Measurements from ENCODE around the gene MYBPC1.
"Not testable (repeated sequence)": the region's sequence is repeated elsewhere in the genome, so short reads cannot be mapped to it uniquely, and the experiment has no call there.

The MYBPC1 gene

DNA sequence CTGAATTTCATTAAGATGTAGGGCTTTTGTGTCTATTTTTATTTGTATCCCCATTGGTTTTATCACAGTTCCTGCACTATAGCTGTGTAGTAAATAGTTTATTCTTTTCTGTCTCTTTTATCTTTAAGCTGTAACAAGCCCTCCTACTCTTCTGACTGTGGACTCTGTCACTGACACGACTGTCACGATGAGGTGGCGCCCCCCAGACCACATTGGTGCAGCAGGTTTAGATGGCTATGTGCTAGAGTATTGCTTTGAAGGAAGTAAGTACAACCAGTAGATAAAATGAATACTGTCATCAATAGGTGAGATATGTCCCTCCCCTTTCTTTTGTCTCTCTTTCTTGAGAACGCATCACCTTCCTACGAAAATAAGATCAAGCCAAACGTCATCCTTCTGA is 68.5 kb downstream of the MYBPC1 start:
- FAIRE-seq, result no peak

DNA sequence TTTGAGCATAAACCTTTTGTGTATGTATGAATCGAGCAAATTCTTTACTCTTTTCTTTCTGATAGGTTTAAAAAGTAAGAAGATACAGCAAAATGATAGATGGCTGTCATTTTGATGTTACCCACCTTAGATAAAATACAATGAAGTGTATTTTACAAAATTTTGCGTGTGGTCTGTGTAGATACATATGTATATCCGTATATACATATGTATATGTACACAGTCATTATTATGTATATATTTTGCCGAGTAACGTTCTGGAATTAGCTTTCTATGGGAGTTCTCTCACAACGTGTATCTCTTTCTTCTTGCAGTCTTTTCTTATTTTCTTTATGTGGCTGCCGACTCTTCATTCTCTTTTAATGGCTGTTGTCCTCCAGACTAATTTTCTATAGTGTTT is 70.2 kb downstream of the MYBPC1 start:
- no peak for FAIRE-seq

GRCh38 chr12:101666052-101666728 is 71.4 kb downstream of the MYBPC1 start:
- no peak for FAIRE-seq

GRCh38 chr12:101667591-101667990 is 72.8 kb downstream of the MYBPC1 start:
- FAIRE-seq, result no peak

DNA sequence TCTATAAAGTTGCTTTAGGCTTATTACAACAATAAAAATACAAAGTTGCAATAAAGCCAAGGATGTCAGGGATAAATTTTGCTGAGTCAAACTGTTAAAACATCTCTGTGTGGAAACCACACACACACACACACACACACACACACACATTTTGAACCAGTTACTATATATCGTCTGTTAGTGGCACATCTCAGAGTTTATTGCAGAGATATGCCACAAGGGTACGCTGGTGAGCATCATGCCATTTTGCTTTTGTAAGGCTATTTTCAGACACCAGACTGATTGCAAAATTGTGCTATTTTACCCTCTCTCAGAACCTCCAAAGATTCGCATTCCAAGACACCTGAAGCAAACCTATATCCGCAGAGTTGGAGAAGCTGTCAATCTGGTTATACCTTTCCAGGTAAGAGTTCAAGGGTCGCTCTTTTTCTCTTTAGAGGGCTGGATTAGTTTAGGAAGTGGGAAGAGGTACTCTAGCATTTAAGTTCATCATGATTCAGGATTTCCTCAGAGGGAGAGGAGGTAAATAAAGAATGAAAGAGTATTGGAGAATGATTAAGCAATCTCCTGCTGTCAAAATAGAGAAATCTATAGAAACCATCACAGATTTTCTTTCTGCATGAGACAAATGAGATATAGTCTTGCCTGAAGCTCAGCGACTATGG is 75.4 kb downstream of the MYBPC1 start:
- no peak for FAIRE-seq

DNA sequence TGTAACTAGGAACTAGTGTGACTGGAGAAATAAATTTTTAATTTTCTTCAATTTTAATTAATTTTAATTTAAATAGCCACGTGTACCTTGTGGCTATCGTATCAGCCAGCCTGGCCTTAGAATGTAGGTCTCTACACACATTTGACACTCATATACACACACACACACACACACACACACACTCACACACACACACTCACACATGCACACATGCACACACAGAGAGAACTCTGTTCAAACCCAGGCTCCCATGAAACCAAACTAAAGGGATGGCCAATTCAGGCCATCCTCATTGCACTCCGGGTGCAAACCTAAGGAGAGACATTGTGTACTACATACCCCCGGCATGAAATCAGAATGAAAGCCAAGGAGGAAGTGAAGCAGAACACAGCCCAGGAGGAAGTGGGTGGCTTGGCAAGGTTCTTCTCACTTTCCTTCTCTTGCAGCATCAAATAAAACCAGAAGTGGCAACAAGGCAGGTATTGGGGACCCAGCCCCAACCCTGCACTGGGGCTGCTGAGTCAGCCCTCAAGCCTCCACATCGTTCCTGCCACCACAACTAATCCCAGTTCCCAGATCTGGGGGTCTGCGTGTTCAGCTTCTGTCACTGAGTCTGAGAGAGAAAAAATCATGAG is 76.5 kb downstream of the MYBPC1 start:
- FAIRE-seq, result no peak

- no peak for FAIRE-seq
Observed at GRCh38 chr12:101671833-101672232, 77.1 kb downstream of the MYBPC1 start.

GRCh38 chr12:101675555-101675954 is 80.8 kb downstream of the MYBPC1 start:
- no peak for FAIRE-seq

GRCh38 chr12:101676497-101676896 is 81.7 kb downstream of the MYBPC1 start:
- FAIRE-seq, result not testable (repeated sequence)

- FAIRE-seq, result no peak
Observed at GRCh38 chr12:101678081-101678480, 83.3 kb downstream of the MYBPC1 start.

DNA sequence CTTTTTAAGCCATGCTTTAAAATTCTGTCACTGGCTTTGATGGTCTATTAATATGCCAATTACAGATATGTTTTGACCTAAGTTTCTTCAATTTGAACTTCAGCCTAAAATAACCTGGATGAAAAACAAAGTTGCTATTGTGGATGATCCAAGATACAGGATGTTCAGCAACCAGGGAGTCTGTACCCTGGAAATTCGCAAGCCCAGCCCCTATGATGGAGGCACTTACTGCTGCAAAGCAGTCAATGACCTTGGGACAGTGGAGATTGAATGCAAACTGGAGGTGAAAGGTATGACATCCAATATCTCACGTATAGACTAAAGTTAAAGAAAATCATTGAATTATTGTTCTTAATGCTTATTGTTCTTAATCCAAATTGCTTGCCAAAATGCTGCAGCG is 85.5 kb downstream of the MYBPC1 start:
- FAIRE-seq, result no peak

GRCh38 chr12:101680647-101681046 is 85.9 kb downstream of the MYBPC1 start:
- FAIRE-seq, result no peak

GRCh38 chr12:101681627-101682026 is 86.9 kb downstream of the MYBPC1 start:
- FAIRE-seq, result not testable (repeated sequence)

GRCh38 chr12:101685092-101685491 is 90.3 kb downstream of the MYBPC1 start:
- no peak for FAIRE-seq

DNA sequence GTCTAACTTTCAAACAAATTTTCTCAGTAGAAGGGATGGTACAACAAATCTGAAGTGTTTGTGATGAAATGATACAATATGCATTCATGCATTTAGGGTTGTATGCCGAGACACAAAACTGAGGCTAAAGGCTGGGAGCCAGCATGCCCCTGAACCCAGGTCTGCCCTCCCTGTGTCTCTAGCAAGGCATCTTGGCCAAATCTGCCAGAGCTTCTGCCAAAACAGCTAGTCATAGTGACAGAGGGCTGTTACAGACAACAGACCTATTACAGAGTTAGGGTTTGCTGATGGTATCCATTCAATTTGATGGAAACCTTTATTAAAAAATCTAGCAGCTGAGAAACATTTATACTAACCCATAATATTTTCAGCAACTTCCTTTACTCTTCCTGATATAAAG is 91.4 kb downstream of the MYBPC1 start:
- no peak for FAIRE-seq

GRCh38 chr12:101690544-101691098 is 95.8 kb downstream of the MYBPC1 start:
- no peak for FAIRE-seq

GRCh38 chr12:101691503-101692096 is 96.8 kb downstream of the MYBPC1 start:
- no peak for FAIRE-seq

- no peak for FAIRE-seq
Observed at GRCh38 chr12:101694297-101694848, 99.6 kb downstream of the MYBPC1 start.

DNA sequence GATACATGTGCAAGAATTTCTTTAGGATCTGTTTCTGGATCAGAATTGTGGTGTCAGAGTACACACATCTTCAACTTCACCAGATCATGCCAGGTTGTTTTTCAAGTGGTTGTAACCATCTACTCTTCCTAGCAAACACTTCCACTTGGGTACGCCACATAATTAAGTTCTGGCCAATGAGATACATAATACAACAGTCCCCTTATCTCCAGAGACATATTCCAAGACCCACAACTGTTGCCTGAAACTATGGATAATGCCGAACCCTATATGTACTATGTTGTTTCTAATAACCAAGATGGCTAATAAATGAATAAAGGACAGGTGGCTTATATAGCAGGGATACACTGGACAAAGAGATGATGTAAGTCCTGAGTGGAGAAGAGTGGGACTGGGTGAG is 100.2 kb downstream of the MYBPC1 start:
- no peak for FAIRE-seq

- FAIRE-seq, result no peak
Observed at GRCh38 chr12:101695706-101696105, 100.9 kb downstream of the MYBPC1 start.

DNA sequence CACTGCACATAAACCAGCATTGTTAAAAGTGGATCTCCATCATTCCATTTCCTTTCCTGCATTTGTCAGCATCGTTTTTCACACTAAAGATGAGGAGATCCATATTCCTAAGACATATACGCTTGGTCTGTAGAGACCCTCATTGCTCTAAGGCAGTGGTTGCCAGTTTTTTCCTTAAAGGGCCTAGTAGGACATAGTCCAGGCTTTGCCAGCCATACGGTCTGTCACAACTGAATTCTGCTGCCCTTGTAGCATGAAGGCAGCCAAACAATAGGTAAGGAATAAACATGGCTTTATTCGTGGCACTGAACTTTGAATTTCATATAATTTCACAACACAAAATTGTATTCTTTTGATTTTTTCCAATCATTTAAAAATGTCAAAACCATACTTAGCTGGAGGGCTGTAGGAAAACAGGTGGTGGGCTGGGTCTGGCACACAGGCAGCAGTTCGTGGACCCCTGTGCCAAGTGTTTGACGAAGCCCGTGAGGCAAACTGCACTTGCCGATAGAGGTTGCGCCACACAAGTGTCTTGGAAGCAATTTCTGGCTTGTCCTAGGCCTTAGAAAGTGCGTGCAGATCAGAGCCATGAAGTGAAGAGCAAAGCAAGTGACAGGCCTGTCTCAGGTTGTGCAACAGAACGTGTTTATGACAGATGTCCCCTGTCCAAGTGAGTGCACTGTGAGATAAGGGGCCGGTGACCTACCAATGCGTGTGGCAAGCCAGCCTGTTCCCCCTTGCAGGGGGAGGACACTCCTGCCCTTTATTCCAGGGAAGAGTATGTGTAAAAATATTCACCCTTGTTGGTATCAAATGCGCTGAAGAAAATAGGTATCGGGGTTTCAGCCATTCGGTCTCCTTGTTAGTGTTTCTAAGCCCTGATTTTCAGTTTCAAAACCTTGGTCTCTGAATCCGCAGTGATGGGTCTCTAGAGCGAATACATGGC is 101.8 kb downstream of the MYBPC1 start:
- FAIRE-seq, result no peak
